SIG-M5 treated with dmso at 0.1 percent for 504 hours (cell line): ENCODE results near the gene PARP16.

Experiments used
- DNase-seq: peaks from one replicate; lab custom pipeline; 2025; ENCODE audit not compliant: unreplicated experiment; lab: John Stamatoyannopoulos, UW

The PARP16 gene

DNA sequence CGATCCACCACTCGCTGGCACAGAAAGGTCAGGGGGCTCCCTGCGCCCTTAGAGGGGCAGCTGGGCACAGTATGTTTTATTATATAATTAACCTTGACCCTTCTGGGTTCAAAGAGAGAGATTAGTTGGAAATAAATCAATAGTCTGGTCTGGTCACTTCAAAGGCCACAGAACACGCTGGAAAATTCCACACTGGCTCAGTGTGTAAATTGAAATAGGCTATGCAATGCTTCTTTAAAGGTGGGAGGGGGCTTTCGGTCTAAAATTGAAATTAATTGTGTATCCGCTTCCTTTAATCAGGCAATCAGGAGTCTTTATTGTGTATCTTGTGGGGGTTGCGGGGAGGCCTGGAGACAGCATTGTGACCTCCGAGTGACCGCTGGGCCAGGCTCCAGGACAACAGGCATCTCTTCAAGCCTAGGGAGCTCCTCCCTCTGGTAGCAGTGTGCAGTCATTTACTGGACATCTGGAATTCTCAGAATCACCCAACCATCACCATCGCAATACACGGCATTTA lies 25.8 kb upstream of the PARP16 start:
- DNase-seq = no peak

DNA sequence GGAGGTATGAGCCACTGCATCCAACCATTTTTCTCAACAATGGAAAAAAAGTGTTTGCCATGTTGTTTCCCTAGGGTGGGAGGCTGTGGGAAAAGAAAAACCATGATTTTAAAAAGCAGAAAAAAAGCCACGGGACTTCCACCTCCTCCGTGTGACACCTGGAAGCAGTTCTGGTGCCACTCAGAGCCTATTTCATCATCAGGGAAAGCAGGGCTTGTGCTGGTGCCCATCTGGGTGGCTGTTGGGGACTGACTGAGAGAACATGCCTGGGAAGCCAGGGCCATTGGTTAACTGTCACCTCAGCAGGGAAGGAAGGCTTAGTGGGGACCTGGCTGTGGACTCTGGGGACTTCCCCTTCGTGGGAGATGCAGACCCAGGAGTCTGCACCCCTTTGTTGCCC lies 25.1 kb upstream of the PARP16 start:
- DNase-seq = no peak

DNA sequence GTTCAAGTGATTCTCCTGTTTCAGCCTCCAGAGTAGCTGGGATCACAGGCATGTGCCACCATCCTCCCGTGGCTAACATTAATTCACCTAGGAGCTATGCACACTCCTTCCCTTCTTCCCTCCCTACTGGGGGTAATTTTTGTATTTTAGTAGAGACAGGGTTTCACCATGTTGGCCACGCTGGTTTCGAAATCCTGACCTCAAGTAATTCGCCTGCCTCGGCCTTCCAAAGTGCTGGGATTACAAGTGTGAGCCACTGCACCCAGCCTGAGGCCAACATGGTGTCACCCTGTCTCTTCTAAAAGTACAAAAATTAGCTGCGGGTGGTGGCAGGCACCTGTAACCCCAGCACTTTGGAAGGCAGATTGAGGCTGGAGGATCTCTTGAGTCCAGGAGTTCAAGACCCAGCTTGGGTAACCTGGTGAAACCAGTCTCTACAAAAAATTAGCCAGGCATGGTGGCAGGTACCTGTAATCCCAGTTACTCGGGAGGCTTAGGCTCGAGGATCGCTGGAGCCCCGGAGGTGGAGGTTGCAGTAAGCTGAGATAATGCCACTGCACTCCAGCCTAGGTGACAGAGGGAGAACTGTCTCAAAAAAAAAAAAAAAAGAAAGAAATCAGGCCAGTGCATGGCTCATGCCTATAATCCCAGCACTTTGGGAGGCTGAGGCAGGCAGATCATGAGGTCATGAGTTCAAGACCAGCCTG lies 23.9 kb upstream of the PARP16 start:
- peak; percentile 38 for DNase-seq

DNA sequence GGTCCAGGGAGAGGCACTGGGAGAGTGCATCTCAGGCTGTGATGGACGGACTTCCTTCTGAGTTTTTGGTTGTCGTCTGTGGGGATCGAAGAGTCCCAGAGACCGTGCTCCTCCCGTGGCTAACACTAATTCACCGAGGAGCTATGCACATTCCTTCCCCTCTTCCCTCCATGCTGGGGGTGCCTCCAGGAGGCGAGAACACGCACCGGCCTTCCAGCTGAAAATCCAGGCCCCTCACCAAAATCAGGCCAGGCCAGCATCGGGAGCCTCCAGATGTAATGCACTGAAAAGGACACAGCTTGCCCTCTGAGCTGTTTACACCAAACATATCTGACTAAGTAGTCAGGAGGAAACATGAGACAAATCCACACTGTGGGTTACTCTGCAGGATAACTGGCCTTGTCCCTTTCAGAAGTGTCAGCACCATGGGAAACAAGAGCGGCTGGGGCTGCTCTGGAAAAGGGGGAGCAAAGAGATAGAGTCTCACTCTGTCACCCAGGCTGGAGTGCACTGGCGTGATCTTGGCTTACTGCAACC lies 23.3 kb upstream of the PARP16 start:
- no peak for DNase-seq

DNA sequence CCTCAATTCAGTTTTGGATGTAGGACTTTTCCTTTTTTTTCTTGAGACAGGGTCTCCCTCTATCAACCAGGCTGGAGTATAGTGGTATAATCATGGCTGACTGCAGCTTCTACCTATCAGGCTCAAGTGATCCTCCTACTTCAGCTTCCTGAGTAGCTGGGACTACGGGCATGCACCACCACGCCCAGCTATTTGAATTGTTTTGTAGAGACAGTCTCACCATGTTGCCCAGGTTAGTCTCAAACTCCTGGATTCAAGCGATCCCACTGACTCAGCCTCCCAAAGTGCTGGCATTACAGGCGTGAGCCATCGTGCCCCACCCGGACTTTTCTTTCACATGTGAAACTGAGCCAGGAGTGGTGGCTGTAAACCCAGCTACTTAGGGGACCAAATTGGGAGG lies 21.3 kb upstream of the PARP16 start:
- no peak for DNase-seq

DNA sequence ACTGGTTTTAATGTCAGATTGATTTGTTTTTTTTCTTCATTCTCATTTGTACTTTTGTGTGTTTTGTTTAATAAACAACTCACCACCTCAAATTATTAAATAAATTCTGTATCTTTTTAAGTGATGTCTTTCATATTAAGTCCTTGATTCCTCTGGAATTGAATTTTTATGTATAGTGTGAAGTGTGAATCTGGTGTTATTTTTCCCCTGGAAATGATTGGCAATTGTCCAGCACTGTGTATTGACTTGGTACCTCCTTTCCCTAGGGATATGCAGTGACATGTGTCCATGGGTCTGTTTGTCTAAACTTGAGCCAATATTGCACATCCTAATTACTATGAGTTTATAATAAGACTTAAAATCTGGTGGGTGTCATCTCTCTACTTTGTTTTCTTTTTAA lies 19.9 kb upstream of the PARP16 start:
- no peak for DNase-seq

DNA sequence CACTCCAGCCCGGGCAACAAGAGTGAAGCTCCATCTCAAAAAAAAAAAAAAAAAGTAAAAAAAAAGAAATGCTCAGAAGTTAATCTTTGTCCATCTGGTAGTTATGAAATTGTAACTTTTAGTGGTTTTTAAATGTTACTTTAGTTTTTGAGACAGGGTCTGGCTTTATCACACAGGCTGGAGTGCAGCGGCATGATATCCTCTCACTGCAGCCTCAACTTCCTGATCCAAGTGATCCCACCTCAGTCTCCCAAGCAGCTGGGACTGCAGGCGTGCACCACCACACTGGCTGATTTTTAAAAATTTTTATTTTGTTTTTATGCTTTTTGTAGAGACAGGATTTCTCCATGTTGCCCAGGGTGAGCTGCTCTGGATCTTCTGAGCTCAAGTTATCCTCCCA lies 19.1 kb upstream of the PARP16 start:
- no peak for DNase-seq

DNA sequence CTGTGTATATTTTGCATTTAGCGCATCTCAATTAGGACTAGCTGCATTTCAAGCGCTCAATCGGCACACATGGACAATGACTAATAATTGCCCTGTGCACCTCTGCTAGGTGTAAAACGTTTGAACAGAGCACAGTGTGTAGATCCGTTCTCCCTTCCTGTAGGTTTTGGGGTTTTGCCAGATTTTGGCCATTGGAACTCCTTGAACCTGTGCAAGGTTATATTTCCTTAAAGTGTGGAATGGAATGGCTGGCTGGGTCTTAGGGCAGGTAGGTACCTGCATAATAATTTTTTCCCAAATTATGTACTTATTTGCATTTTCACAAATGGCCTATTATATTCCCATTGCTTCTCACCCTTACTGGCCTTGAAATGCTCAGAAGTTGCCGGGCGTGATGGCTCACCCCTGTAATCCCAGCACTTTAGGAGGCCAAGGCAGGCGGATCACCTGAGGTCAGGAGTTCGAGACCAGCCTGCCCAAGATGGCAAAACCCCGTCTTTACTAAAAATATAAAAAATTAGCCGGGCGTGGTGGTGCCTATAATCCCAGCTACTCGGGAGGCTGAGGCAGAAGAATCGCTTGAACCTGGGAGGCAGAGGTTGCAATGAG lies 18.6 kb upstream of the PARP16 start:
- DNase-seq = no peak

DNA sequence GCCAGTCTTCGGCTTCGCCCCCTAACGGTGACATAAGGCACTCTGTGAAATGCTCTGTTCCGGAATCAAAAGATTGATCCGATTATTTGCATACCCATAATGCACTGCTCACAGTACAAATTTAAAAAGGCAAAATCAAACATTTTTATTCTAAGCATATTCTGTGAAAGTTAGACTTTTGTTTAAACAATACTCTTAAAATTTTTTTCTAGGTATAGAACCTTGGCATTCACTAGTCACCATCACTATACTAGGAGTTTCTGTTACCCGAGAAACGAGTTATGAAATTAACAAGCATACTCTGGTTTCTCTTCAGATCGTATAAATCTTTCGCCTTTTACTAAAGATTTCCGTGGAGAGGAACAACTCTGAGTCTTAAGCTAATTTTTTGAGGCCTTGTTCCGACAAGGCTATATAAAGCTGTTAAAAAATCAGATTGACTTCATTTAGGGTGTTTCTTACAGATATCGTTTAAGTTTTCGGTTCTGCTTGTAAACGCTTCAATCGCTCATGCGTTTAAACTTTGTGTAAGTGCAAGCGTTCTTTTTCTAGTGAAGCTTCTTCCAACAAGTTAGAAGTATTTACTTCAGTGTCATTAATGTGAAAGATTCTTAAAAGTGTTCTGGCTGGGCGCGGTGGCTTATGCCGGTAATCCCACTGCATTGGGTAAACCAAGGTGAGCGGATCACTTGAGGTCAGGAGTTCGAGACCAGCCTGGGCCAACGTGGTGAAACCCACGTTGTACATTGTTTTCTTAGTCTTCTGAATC lies 17.9 kb upstream of the PARP16 start, which contains the start of gene RNU5B-1:
Gene RNU5B-1 (plus strand): TSS at position 297 of the 769 bp plus-strand sequence.
- peak; percentile 95 for DNase-seq

DNA sequence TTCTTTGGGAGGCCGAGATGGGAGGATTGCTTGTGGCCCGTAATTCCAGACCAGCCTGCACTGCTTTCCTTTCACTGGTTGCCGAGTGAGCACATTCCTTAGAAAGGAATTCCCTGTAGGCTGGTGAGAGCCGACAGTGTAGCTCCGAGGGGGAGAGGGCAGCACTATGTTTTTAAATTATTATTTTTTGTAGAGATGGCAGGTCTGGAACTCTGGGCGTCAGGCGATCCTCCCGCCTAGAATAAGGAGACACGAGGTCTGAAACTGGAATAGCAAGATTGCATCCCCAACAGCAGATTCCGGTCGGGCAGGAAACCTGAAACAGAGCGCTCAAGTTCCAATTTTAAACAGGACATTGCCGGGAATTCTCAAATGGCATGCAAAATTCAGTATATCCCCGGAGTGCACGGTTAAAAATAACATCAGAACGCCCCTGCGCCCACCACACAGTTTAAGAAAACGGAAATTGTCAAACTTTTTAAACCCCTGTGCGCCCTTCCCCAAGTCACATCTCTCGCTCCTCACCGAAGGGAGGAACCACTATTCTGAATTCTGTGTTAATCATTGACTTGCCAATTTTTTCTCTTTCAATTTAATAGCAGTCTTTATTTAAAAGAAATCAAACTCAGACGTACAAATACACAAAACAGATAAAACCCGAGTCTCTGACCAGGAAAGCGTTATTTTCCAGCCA lies 17.2 kb upstream of the PARP16 start:
- DNase-seq = peak; percentile 63

DNA sequence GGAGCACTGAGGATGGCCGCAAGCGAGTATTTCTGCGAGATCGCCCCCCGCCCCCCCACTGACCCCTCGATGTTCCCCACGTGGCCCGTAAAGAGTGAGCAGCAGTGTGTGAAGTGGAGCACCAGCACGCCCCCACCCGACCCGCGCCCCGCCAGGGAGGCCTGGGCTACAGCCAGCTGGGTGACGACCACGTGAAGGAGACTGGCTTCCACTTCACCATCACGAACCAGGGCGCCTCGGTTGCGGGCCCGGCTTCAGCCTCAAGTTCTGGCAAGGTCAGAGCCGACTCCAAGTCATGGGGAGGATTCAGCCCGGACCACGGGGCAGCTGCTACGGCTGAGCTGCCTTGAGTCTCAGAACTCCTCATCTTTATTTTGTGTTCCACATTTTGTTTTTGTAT lies 15.4 kb upstream of the PARP16 start:
- DNase-seq = no peak

DNA sequence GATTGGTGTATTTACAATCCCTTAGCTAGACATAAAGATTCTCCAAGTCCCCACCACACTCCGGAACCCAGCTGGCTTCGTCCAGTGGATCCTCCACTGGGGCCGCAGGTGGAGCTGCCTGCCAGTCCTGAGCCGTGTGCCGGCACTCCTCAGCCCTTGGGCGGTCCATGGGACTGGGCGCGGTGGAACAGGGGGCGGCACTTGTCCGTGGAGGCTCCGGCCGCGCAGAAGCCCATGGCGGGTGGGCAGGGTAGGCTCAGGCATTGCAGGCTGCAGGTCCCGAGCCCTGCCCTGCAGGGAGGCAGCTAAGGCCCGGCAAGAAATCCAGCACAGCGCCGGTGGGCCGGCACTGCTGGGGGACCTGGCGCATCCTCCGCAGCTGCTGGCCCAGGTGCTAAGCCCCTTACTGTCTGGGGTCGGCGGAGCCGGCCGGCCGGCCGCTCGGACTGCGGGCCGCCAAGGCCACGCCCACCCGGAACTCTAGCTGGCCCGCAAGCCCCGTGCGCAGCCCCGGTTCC lies 14.3 kb upstream of the PARP16 start:
- no peak for DNase-seq

DNA sequence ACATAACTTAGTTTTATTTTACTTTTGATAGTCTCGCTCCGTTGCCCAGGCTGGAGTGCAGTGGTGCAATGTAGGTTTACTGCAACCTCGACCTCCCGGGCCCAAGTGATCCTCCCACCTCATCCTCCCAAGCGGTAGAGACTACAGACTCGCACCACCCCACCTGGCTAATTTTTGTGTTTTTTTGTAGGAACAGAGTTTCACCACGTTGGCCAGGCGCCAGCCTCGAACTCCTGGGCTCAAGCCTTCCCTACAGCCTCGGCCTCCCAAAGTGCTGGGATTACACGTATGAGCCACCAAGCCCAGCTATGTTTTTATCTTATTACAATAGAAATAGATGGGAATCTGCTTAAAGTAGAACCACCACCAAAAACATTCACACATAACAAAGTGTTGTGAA lies 12.0 kb upstream of the PARP16 start:
- no peak for DNase-seq

DNA sequence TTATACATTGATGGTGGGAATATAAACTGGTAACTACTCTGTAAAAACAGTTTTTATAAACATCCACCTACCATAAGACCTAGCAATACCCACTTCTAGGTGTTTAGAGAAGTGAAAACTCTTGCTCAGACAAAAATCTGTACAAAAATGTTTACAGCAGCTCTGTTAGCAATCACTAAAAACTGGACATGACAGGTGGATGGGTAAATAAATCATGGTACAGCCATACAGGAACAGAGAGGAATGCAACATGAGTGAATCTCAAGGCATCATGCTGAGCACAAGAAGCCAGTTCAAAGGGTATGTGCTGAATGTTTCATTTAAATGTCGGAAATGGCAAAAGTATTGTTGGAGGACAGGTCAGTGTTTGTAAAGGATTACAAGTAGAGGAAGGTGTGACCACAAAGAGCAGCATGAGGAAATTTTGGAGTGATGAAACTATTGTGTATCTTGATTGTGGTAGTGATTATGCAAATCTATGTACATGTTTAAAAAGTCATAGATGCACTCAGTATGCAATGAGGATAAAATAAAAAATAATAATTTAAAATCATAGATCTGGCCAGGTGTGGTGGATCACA lies 6.3 kb upstream of the PARP16 start:
- no peak for DNase-seq

DNA sequence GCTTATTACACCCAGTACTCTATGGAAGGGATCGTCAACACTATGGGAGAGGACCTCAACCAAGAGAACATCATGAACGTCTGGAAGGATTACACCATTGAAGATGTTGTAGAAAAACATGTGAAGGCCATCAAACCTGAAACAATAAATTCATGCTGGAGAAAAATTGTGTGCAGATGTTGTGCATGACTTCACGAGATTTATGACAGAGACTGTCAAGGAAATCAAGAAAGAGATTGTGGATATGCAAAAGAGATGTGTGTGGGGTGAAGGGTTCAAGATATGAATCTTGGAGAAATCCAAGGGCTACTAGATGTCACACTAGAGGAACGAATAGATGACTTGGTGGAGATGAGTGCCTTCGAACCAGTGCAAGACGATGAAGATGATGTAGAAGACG lies 3.5 kb upstream of the PARP16 start:
- DNase-seq = no peak

DNA sequence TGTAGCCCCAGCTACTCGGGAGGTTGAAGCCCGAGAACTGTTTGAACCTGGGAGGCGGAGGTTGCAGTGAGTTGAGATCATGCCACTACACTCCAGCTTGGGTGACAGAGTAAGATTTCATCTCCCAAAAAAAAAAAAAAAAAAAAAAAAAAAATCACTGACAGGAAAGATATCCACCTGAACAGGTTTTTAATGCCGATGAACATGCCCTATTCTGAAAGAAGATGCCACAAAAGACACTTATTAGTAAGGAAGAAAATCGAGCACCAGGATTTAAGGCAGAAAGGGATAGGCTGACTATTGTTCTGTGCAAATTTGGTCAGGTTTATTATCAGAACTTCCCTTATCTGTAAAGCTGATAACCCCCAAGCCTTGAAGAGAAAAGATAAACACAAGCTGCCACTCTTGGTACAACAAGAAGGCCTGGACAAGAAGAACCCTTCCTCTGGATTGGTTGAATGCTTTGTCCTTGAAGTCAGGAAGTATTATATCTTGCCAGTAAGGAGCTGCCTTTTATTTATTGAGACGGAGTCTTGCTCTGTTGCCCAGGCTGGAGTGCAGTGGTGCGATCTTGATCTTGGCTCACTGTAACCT lies 2.7 kb upstream of the PARP16 start:
- DNase-seq = no peak

DNA sequence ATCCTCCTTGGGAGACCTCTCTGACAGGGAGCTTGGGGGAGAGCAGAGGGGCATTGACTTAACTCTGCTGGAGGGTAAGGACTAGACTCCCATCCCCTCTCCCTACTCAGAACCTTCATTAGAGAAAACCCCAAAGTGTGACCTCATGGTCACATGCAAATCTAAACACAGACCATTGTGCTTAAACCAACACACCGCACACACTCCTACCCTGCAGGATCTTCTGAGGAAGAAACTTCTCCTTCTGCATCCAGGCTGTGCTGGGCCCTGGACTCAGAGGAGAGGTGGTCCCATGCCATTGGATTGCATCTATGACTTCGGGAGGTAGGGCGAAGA lies 805 bp upstream of the PARP16 start:
- no peak for DNase-seq

DNA sequence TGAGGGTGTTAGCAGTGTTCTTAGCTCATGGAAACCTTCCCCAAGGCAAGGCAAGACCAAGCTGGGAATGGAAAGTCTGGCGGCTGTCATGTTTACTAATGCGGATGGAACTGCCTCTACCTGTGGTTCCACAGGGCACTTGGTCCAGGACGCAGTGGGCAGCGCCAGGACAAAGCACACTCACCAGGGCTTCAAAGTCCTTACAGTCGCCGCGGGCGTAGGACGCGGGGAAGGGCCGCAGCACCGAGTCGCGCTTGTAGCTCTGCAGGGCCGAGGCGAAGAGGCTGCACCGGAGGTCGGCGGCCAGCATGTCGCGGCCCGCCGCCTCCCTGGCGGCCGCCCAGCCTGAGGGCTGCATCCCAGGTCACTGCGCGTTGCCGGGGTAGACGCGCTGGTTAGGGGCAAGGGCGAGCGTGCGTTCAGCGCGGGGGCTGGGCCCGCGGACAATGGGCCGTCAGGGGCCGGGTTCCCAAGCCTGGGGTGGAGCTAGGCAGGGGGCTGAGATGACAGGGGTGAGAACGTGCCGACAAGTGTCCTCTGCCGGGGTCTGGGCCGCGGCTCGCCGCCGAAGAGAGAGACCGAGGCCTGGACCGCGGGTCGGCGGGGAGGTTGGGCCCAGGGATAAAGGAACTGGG lies 497 bp downstream of the PARP16 start:
- peak; percentile 5 for DNase-seq

DNA sequence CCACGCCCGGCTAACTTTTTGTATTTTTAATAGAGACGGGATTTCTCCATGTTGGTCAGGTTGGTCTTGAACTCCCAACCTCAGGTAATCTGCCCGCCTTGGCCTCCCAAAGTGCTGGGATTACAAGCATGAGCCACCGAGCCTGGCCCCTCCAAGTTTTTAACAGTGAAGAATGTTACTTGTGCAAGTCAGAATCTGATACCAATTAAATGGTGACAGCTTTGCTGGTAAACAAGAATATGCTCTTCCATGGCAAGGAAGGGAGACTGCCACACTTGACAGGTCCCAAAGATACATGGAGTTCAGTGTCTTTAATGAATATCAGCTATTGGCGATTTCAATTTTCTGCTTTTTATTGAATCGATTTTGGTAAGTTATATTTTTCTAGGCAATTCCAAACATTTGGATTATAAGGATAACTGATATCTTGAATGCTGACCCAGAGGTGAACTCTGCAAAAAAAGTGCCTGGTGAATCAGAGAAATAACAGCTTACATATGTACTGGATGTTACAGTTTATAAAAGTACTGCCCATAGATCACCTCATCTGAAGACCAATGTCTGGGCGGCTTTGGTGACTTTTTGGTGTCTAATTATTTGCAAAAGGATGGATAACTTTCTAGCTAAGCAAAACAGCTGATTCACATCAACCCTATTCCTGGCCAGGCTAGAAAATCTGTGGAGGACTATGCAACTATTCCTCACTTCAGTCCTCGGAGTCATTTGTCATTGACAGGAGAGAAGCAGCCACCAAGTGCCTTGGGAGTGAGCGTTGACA lies 1.2 kb downstream of the PARP16 start:
- no peak for DNase-seq
